ENCODE measurements around the gene RBM10.
"Not testable (repeated sequence)": the region's sequence is repeated elsewhere in the genome, so short reads cannot be mapped to it uniquely, and the experiment has no call there.

RBM10 gene

DNA sequence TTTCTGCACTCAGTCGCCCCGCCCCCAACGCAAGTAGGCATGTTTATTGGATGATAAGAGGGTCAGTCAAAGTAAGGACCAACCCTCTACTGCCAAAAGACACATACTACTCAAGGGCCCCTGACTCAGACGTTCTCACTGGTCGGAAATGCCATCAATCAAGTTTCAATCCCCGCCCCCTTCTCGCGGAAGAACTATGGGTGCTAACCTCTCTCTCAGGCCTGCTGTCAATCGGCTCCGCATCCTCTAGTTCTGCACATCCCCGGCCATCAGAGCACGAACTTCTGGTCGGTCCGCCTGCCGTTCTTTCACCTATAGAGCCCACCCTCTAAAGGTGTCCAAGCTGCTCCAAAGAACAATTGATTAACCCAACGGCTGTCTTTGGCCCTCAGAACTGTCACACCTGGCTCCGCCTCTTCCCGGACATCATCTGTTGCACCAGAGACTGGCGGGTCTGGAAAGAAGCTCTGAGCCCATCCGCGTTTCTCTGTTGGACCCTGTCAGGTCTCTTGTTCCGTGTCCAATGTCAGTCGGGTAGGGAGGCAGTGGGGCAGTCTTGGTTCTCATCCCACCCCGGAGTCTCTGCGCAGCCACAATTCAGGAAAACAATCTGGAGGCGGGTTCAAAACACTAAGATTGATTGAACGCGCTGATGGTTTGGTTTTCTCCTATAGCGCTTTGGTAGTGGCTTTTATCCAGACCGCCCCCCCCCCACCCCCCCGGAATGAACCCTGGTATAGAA, 15.7 kb upstream of the RBM10 start:
- Histone ChIP-seq H3K4me2 (peak overlapping the region in 7 of 11 experiments; percentile 3 to 58 (median 38); a peak in 9 of 22 replicates), H4K20me1 (peaks cover 0 to 3% (median 0%) of the 10 kb centered on the region in 11 experiments; a peak in 1 of 22 replicates), H3K36me3 (no peaks in the 10 kb centered on the region), H3K27ac (peak overlapping the region; percentile 32 to 83 (median 69); a peak in 20 of 22 replicates), H3K4me1 (peaks cover 0 to 11% (median 5%) of the 10 kb centered on the region in 10 experiments; a peak in 10 of 20 replicates), H3K27me3 (peaks cover 0 to 10% (median 0%) of the 10 kb centered on the region in 11 experiments; a peak in 2 of 22 replicates), H3K9ac (peak overlapping the region; percentile 66 to 81 (median 75)), H3K4me3 (peak overlapping the region; percentile 56 to 73 (median 63)), H3K9me3 (replicated peaks in 1 of 11) (no peaks in the 10 kb centered on the region)
- TF ChIP-seq Cebpa-rat (IDR thresholded peaks at IDR 0.05) = no peak

DNA sequence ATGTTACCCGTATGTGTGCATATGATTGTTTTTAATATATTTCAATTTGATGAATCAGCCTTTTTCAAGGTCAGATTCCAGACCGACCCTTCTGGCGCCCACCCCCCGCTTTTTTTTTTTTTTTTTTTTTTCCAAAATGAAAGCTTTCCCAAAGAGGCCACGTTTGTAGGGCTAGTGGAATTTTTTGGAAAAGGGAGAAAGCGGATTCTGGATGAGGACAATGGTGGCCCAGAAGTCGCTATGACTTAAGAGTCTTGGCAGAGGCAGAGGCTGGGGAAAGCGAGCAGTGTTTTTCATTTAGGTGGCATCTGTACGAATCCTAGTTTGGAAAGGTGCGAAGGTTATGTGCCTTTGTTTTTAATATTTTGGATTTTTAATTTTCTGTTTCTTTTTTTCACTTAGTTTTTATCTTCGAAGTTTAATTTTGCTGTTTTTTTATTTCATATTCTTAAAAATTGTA, 15.1 kb upstream of the RBM10 start:
- no peaks in the 10 kb centered on the region for H3K9me3 ChIP-seq (replicated peaks in 1 of 11)
- peak overlapping the region; percentile 61 to 81 (median 75); a peak in 17 of 22 replicates for H3K9ac ChIP-seq
- H3K36me3 ChIP-seq = no peaks in the 10 kb centered on the region
- H3K27me3 ChIP-seq = peaks cover 0 to 7% (median 0%) of the 10 kb centered on the region in 11 experiments; a peak in 2 of 22 replicates
- H4K20me1 ChIP-seq = peaks cover 0 to 4% (median 0%) of the 10 kb centered on the region in 11 experiments; a peak in 1 of 22 replicates
- peaks cover 0 to 6% (median 4%) of the 10 kb centered on the region in 10 experiments; a peak in 7 of 20 replicates for H3K4me1 ChIP-seq
- peak overlapping the region; percentile 56 to 73 (median 63) for H3K4me3 ChIP-seq
- H3K27ac ChIP-seq = peak overlapping the region in 5 of 11 experiments; percentile 54 to 83 (median 71); a peak in 10 of 22 replicates
- H3K4me2 ChIP-seq = peak overlapping the region; percentile 42 to 76 (median 54); a peak in 21 of 22 replicates
- TF ChIP-seq Cebpa-rat (IDR thresholded peaks at IDR 0.05) = no peak

DNA sequence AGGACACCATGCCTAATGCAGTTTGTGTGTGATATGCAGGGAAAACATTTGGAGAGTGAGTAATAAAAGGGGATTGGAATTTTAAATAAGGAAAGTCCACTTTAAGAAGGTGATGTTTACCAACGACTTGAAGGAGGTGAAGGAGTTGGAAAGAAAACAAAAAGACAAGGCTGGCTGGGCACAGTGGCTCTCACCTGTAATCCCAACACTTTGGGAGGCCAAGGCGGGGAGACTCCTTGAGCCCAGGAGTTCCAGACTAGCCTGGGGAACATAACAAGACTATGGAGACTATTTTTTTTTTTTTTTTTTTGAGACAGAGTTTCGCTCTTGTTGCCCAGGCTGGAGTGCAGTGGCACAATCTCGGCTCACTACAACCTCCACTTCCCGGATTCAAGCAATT, 11.5 kb upstream of the RBM10 start:
- Histone ChIP-seq H3K36me3 (peaks cover 0 to 5% (median 0%) of the 10 kb centered on the region in 11 experiments; a peak in 1 of 22 replicates), H3K4me3 (no peak overlapping the region), H3K4me2 (no peak overlapping the region), H3K27ac (no peak overlapping the region), H3K4me1 (peaks cover 0 to 6% (median 4%) of the 10 kb centered on the region in 10 experiments; a peak in 3 of 20 replicates), H4K20me1 (peaks cover 0 to 4% (median 0%) of the 10 kb centered on the region in 11 experiments; a peak in 2 of 22 replicates), H3K27me3 (peaks cover 0 to 5% (median 0%) of the 10 kb centered on the region in 11 experiments; a peak in 4 of 22 replicates), H3K9ac (no peak overlapping the region), H3K9me3 (replicated peaks in 1 of 11) (no peaks in the 10 kb centered on the region)
- TF ChIP-seq Cebpa-rat (IDR thresholded peaks at IDR 0.05) = no peak

DNA sequence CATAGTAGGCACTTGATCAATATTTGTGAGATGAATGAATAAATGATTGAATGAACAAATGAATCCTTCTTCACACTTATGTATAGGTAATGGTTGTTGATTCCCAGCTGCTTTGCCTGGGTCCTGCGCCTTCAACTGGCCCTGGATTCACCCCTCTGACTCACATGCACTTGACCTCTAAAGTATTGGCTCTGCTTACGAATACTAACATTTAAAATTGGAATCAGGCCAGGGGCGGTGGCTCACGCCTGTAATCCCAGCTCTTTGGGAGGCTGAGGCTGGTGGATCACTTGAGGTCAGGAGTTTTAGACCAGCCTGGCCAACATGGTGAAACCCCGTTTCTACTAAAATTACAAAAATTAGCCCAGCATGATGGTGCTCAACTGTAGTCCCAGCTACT, 9.4 kb upstream of the RBM10 start:
- not testable (repeated sequence) for H3K27ac ChIP-seq; H3K9ac ChIP-seq; H3K9me3 ChIP-seq (replicated peaks in 1 of 11); H3K4me3 ChIP-seq; H3K4me1 ChIP-seq; H4K20me1 ChIP-seq; H3K4me2 ChIP-seq
- Histone ChIP-seq H3K36me3 (peaks cover 0 to 13% (median 9%) of the 10 kb centered on the region in 11 experiments; a peak in 12 of 22 replicates), H3K27me3 (peaks cover 0 to 16% (median 2%) of the 10 kb centered on the region in 11 experiments; a peak in 10 of 22 replicates)

DNA sequence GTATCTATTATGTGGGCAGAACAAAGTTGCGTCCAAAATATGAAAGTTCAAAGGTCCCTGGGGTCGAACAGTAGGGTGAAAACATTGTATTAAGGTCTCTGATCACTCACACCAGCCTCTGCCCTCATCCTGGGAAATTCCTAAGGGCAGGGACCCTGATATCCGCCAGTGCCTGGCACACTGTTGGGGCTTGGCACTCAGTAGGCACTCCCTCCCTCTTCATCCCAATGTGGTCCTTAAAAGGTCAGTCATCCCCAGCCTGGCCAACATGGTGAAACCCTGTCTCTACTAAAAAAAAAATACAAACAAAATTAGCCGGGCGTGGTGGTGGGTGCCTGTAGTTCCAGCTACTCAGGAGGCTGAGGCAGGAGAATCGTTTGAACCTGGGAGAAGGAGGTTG, 6.8 kb upstream of the RBM10 start:
- Histone ChIP-seq H3K27me3 (peaks cover 0 to 30% (median 7%) of the 10 kb centered on the region in 11 experiments; a peak in 12 of 22 replicates), H3K4me1 (peaks cover 0 to 8% (median 2%) of the 10 kb centered on the region in 10 experiments; a peak in 9 of 20 replicates), H3K36me3 (peaks cover 9 to 37% (median 26%) of the 10 kb centered on the region in 11 experiments; a peak in 21 of 22 replicates), H3K4me3 (no peak overlapping the region), H4K20me1 (peaks cover 0 to 26% (median 10%) of the 10 kb centered on the region in 11 experiments; a peak in 14 of 22 replicates), H3K27ac (no peak overlapping the region), H3K4me2 (no peak overlapping the region), H3K9ac (no peak overlapping the region), H3K9me3 (replicated peaks in 1 of 11) (no peaks in the 10 kb centered on the region)
- no peak for TF ChIP-seq Cebpa-rat (IDR thresholded peaks at IDR 0.05)

- Histone ChIP-seq H3K9ac (peak overlapping the region; percentile 88 to 95 (median 91)), H3K36me3 (peaks cover 19 to 51% (median 35%) of the 10 kb centered on the region in 11 experiments), H3K4me2 (peak overlapping the region; percentile 59 to 89 (median 76)), H4K20me1 (peaks cover 11 to 47% (median 30%) of the 10 kb centered on the region in 11 experiments; a peak in 20 of 22 replicates), H3K27ac (peak overlapping the region; percentile 85 to 95 (median 91)), H3K4me1 (peaks cover 15 to 27% (median 21%) of the 10 kb centered on the region in 10 experiments; a peak in 18 of 20 replicates), H3K9me3 (replicated peaks in 1 of 11) (peaks cover 9 to 24% (median 16%) of the 10 kb centered on the region in 11 experiments; a peak in 20 of 22 replicates), H3K4me3 (peak overlapping the region; percentile 50 to 79 (median 72)), H3K27me3 (peaks cover 0 to 50% (median 18%) of the 10 kb centered on the region in 11 experiments; a peak in 13 of 22 replicates)
- TF ChIP-seq Cebpa-rat (IDR thresholded peaks at IDR 0.05) = no peak
Measured at GRCh38 chrX:47143894-47144625, 961 bp upstream of the RBM10 start.

DNA sequence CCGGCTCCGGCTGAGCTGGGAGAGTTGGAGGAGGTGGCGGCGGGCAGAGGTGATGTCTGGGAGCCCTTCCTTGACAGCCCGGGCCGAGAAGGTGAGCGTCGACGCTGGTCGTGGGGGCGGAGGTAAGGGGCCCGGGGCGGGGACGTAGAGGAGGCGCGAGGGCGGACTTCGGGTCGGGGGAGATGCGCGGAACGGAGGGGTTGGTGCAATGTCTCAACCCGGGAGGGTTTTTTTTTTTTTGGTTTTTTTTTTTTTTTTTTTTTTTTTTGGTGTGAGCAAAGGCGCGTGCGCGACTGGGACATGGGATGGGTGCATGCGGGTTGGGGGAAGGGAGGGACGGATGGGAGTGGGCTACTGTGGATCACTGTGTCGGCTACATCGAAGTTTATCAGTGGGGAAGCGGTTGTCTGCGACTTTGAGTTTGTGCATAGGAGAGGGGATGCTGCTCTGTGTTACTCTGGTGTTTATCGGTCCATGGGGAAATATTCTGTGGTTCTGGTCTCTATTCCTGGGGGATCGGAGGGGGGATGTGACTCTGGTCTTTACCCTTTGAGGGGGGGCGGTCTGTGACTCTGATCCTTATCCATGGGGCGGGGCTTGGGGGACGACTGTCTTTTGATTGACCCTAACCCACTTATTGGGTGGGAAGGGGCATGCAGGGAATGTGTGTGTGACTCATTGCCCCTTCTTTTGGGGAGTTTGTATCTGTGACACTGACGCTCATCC, 537 bp downstream of the RBM10 start:
- Histone ChIP-seq H3K4me1 (peaks cover 15 to 27% (median 21%) of the 10 kb centered on the region in 10 experiments; a peak in 18 of 20 replicates), H3K27ac (peak overlapping the region; percentile 85 to 95 (median 91))

More for the DNA sequence above, 537 bp downstream of the RBM10 start:
- no peak for TF ChIP-seq Cebpa-rat (IDR thresholded peaks at IDR 0.05)
- Histone ChIP-seq H3K9ac (peak overlapping the region; percentile 88 to 95 (median 91)), H3K4me3 (peak overlapping the region; percentile 50 to 79 (median 72)), H3K4me2 (peak overlapping the region; percentile 83 to 92 (median 90)), H4K20me1 (peaks cover 11 to 58% (median 38%) of the 10 kb centered on the region in 11 experiments; a peak in 20 of 22 replicates), H3K27me3 (peaks cover 0 to 43% (median 14%) of the 10 kb centered on the region in 11 experiments; a peak in 13 of 22 replicates), H3K36me3 (peaks cover 28 to 54% (median 43%) of the 10 kb centered on the region in 11 experiments), H3K9me3 (replicated peaks in 1 of 11) (peaks cover 14 to 31% (median 23%) of the 10 kb centered on the region in 11 experiments; a peak in 20 of 22 replicates)
